Middle frontal gyrus (tissue), 1 donor: Measurements from ENCODE around the gene PIK3C2A.

Experiments used
- DNase-seq: peaks from one replicate; pipeline ENCODE4 v3.0.0-alpha.2; 2015; ENCODE audit warnings: low spot score; ENCODE audit errors: extremely low spot score

The PIK3C2A gene

DNA sequence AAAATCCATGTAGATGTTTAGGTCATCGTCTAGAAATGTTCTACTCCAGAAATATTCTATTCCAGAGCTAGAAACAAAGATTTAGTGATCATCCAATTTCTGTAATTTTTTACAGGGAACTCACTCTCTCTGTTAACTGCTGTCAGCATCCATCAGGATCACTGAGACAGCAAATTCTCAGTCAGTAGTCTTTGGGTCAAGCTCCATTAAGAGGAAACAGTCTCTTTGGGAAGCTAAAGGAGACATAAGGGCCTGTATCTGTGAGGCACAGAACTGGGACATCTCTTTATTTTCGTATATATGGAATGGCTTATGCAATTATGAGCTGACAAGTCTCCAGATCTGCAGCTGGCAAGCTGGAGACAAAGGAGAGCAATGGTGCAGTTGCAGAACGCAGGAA, 48.3 kb downstream of the PIK3C2A start:
- DNase-seq: no peak
